Natural killer cell (primary cell): Measurements from ENCODE around the gene R3HDM1. TPM values are rescaled to one million over a fixed set of nuclear protein-coding genes. Genes with fewer than 3 reads are reported as not detected.
A peak's percentile ranks its signal among the peaks of the same experiment; 100 is the strongest.

Experiments
- ATAC-seq, 3 donors: fragments of 150-1000 bp in 2 of 3; fragments of 200-7000 bp in 1 of 3; cut with Tn5 transposase; 1 replicate in 1 of 3; 2 replicates in 2 of 3; pipeline ENCODE4 v1.10.0; 2021; ENCODE audit warnings: mild to moderate bottlenecking in 2 of 3, moderate library complexity in 2 of 3
- DNase-seq, 2 donors: peaks; one replicate each; pipeline versions ENCODE4 v3.0.0 to v3.0.0-alpha.2; 2013 to 2021; ENCODE audit warnings: mixed read lengths in 1 of 2
- H3K27ac ChIP-seq: one replicate; pipeline ENCODE4 v1.5.1; 2013; ENCODE audit warnings: mild to moderate bottlenecking, low read length
- H3K27me3 ChIP-seq: one replicate; pipeline ENCODE4 v1.6.1; 2013; ENCODE audit warnings: low read length; ENCODE audit not compliant: control insufficient read depth, insufficient read depth
- H3K36me3 ChIP-seq: one replicate; pipeline ENCODE4 v1.6.1; 2013; ENCODE audit warnings: low read length; ENCODE audit not compliant: control insufficient read depth, insufficient read depth
- H3K4me1 ChIP-seq: one replicate; pipeline ENCODE4 v1.6.1; 2013; ENCODE audit warnings: low read length; ENCODE audit not compliant: control insufficient read depth, insufficient read depth
- H3K4me3 ChIP-seq: one replicate; pipeline ENCODE4 v1.5.1; 2013; ENCODE audit warnings: low read length
- H3K9me3 ChIP-seq: one replicate; pipeline ENCODE4 v1.6.1; 2013; ENCODE audit warnings: low read length; ENCODE audit not compliant: control insufficient read depth, insufficient read depth
- H3K27ac Mint-ChIP-seq, 2 donors: one replicate each; pipeline ENCODE4 v1.8.0; 2022; ENCODE audit warnings: mild to moderate bottlenecking in 2 of 2, mixed read lengths in 2 of 2, moderate library complexity in 1 of 2
- H3K27me3 Mint-ChIP-seq, 2 donors: one replicate each; pipeline ENCODE4 v1.8.0; 2022; ENCODE audit warnings: low read depth in 2 of 2, mixed read lengths in 2 of 2
- H3K36me3 Mint-ChIP-seq: one replicate; pipeline ENCODE4 v1.8.0; 2022; ENCODE audit warnings: mixed read lengths
- H3K4me1 Mint-ChIP-seq, 2 donors: one replicate each; pipeline ENCODE4 v1.8.0; 2022; ENCODE audit warnings: mixed read lengths in 2 of 2
- H3K4me3 Mint-ChIP-seq: one replicate; pipeline ENCODE4 v1.8.0; 2022; ENCODE audit warnings: mild to moderate bottlenecking, moderate library complexity, mixed read lengths
- H3K9me3 Mint-ChIP-seq, 2 donors: one replicate each; pipeline ENCODE4 v1.8.0; 2022; ENCODE audit warnings: mixed read lengths in 2 of 2
- WGBS: methylation state at CpG from one replicate; pipeline ENCODE4 v1.1.7; 2013; ENCODE audit warnings: missing lambda C conversion rate; ENCODE audit not compliant: insufficient coverage; 5-methylcytosine and 5-hydroxymethylcytosine counted together
- intact Hi-C: fragments of 100-400 bp; cut with micrococcal nuclease; formaldehyde crosslinking; loops from one replicate; pipeline ENCODE4 v1.14.2; 2022
- total RNA-seq, 4 donors: library from RNA; stranded (reverse); fragments of 120-200 nt in 1 of 4; gene quantifications; one replicate each; pipeline versions ENCODE4 v1.2.3 to v1.2.4, GENCODE V29; 2013 to 2022
- TF ChIP-seq, protein P1 (sequence below): fragments of 200-600 bp; IDR thresholded peaks from one replicate; pipeline ENCODE4 v1.8.0; 2022; ENCODE audit warnings: antibody characterized with exemption

R3HDM1 gene
- total RNA-seq, 3 donors from 2014 or later (not counting 1 experiment from before 2014, with no cell fraction given), result 34.9 to 48.6 (median 39.7) TPM

DNA sequence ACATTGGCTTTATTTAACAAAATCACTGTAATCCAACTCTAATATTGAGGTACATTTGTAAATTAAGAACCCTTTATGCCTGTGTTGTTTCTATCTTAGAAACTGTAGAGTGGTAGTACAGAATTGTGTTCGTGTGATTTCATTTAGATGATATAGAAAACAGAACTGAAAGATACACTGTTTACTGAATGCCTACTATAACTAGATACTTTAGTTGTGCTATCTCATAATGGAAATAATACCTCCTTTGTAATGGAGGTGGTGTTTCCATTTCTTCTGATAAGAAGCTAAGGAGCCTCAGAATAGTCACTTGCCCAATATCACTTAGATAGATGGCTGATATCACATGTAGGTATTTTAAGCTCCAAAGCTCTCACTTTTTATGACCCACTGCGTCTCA is 147.8 kb downstream of the R3HDM1 start:
- Histone ChIP-seq H3K27me3 (no peaks in the 10 kb centered on the region), H3K36me3 (peaks cover 36% of the 10 kb centered on the region), H3K27ac (no peak overlapping the region), H3K4me1 (no peaks in the 10 kb centered on the region), H3K4me3 (no peak overlapping the region), H3K9me3 (no peaks in the 10 kb centered on the region)
- DNase-seq (no peak), ATAC-seq (no peak)
- Mint-ChIP-seq H3K4me1 (no peaks in the 10 kb centered on the region), H3K9me3 (no peaks in the 10 kb centered on the region), H3K27ac (no peak overlapping the region), H3K36me3 (no peaks in the 10 kb centered on the region), H3K4me3 (no peak overlapping the region), H3K27me3 (no peaks in the 10 kb centered on the region)
- intact Hi-C loops, result no loop called here
- 100% methylated on average over 1 of the region's 2 CpGs for WGBS
- TF ChIP-seq, protein P1, sequence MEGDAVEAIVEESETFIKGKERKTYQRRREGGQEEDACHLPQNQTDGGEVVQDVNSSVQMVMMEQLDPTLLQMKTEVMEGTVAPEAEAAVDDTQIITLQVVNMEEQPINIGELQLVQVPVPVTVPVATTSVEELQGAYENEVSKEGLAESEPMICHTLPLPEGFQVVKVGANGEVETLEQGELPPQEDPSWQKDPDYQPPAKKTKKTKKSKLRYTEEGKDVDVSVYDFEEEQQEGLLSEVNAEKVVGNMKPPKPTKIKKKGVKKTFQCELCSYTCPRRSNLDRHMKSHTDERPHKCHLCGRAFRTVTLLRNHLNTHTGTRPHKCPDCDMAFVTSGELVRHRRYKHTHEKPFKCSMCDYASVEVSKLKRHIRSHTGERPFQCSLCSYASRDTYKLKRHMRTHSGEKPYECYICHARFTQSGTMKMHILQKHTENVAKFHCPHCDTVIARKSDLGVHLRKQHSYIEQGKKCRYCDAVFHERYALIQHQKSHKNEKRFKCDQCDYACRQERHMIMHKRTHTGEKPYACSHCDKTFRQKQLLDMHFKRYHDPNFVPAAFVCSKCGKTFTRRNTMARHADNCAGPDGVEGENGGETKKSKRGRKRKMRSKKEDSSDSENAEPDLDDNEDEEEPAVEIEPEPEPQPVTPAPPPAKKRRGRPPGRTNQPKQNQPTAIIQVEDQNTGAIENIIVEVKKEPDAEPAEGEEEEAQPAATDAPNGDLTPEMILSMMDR, result no peak

DNA sequence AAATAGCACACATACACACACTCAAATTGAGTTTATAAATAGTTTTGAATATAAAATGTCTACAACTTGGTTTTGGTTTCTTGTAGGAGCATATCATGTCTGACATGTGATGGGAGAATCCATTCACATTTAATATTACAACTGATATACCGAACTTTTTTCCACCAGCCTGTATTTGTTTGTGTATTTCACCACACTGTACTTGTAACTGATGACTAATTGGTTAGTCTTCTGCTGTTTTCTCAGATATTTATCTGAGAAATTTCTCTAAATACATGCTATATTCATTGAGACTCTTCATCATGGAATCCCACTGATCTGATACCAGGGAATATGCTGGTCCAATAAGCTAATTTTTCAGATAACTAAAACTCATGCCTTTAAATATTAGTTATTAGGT is 154.1 kb downstream of the R3HDM1 start:
- intact Hi-C loops, result no loop called here
- Histone ChIP-seq H3K4me3 (no peak overlapping the region), H3K27ac (no peak overlapping the region), H3K4me1 (no peaks in the 10 kb centered on the region), H3K9me3 (no peaks in the 10 kb centered on the region), H3K36me3 (peaks cover 9% of the 10 kb centered on the region), H3K27me3 (no peaks in the 10 kb centered on the region)
- no peaks in the 10 kb centered on the region for H3K4me1 Mint-ChIP-seq
- H3K27me3 Mint-ChIP-seq, result no peaks in the 10 kb centered on the region
- H3K36me3 Mint-ChIP-seq, result no peaks in the 10 kb centered on the region
- H3K4me3 Mint-ChIP-seq, result no peak overlapping the region
- TF ChIP-seq, protein P1, result no peak
- no CpG with 5 or more reads among the region's 1 CpG for WGBS
- DNase-seq (no peak), ATAC-seq (no peak)
- no peak overlapping the region for H3K27ac Mint-ChIP-seq
- no peaks in the 10 kb centered on the region for H3K9me3 Mint-ChIP-seq

GRCh38 chr2:135688978-135689377 is 157.7 kb downstream of the R3HDM1 start:
- no peak for ATAC-seq
- no peak overlapping the region for H3K27ac Mint-ChIP-seq
- no peak overlapping the region for H3K27ac ChIP-seq

GRCh38 chr2:135689679-135690078 is 158.4 kb downstream of the R3HDM1 start:
- Mint-ChIP-seq H3K4me3 (no peak overlapping the region), H3K36me3 (no peaks in the 10 kb centered on the region), H3K4me1 (no peaks in the 10 kb centered on the region), H3K27ac (no peak overlapping the region), H3K9me3 (no peaks in the 10 kb centered on the region), H3K27me3 (no peaks in the 10 kb centered on the region)
- H3K9me3 ChIP-seq, result no peaks in the 10 kb centered on the region
- intact Hi-C loops, result no loop called here
- TF ChIP-seq, protein P1, result no peak
- H3K27me3 ChIP-seq, result no peaks in the 10 kb centered on the region
- no peak for ATAC-seq
- 33% methylated on average over 1 of the region's 3 CpGs for WGBS
- H3K4me3 ChIP-seq, result no peak overlapping the region
- H3K4me1 ChIP-seq, result no peaks in the 10 kb centered on the region
- no peak overlapping the region for H3K27ac ChIP-seq
- peak in 1 of 2 donors; percentile 13 for DNase-seq
- no peaks in the 10 kb centered on the region for H3K36me3 ChIP-seq

More at GRCh38 chr2:135688978-135689377, 157.7 kb downstream of the R3HDM1 start:
- TF ChIP-seq, protein P1, result no peak
- no peak for DNase-seq
- no peaks in the 10 kb centered on the region for H3K36me3 Mint-ChIP-seq
- no peak overlapping the region for H3K4me3 Mint-ChIP-seq
- H3K9me3 ChIP-seq, result no peaks in the 10 kb centered on the region
- intact Hi-C loops, result no loop called here
- H3K36me3 ChIP-seq, result no peaks in the 10 kb centered on the region
- no peaks in the 10 kb centered on the region for H3K4me1 ChIP-seq
- no peaks in the 10 kb centered on the region for H3K27me3 Mint-ChIP-seq
- no peaks in the 10 kb centered on the region for H3K27me3 ChIP-seq
- H3K9me3 Mint-ChIP-seq, result no peaks in the 10 kb centered on the region
- no peak overlapping the region for H3K4me3 ChIP-seq
- H3K4me1 Mint-ChIP-seq, result no peaks in the 10 kb centered on the region
